MM.1S (cell line): ENCODE data around the gene SAA2.

ENCODE experiments used
- DNase-seq: peaks from one replicate; pipeline ENCODE4 v3.0.0-alpha.2; 2015
- H2AFZ ChIP-seq: fragments of 300-600 bp; sonication (generic); 2 replicates; pipeline ENCODE4 v1.6.0; 2016; ENCODE audit warnings: antibody characterized with exemption, low read length
- H3F3A ChIP-seq: fragments of 300-600 bp; sonication (generic); 2 replicates; pipeline ENCODE4 v1.6.1; 2016; ENCODE audit warnings: mild to moderate bottlenecking, antibody characterized with exemption, low read length, moderate library complexity, mixed read lengths; ENCODE audit not compliant: insufficient read depth
- H3K27ac ChIP-seq: fragments of 300-600 bp; sonication (generic); 2 replicates; pipeline ENCODE4 v1.5.1; 2016; ENCODE audit warnings: mild to moderate bottlenecking, low read length
- H3K27me3 ChIP-seq: fragments of 300-600 bp; sonication (generic); replicated peaks from 2 replicates; pipeline ENCODE4 v1.6.0; 2016; ENCODE audit warnings: low read length; ENCODE audit not compliant: insufficient read depth
- H3K36me3 ChIP-seq: fragments of 300-600 bp; sonication (generic); replicated peaks from 2 replicates; pipeline ENCODE4 v1.6.1; 2016; ENCODE audit warnings: mild to moderate bottlenecking, low read length, mixed read lengths; ENCODE audit not compliant: insufficient read depth
- H3K4me1 ChIP-seq: fragments of 300-600 bp; sonication (generic); 2 replicates; pipeline ENCODE4 v1.6.1; 2016; ENCODE audit warnings: low read length, mixed read lengths
- H3K4me2 ChIP-seq: fragments of 300-600 bp; sonication (generic); 2 replicates; pipeline ENCODE4 v1.6.0; 2016; ENCODE audit warnings: low read depth, low read length
- H3K4me3 ChIP-seq: fragments of 300-600 bp; sonication (generic); 2 replicates; pipeline ENCODE4 v1.5.1; 2016; ENCODE audit warnings: low read length, mixed read lengths
- H3K79me2 ChIP-seq: fragments of 300-600 bp; sonication (generic); 2 replicates; pipeline ENCODE4 v1.6.1; 2016; ENCODE audit warnings: mixed run types, low read length, mixed read lengths
- H3K9ac ChIP-seq: fragments of 300-600 bp; sonication (generic); 2 replicates; pipeline ENCODE4 v1.6.1; 2016; ENCODE audit warnings: low read length, mixed read lengths
- H3K9me2 ChIP-seq: fragments of 300-600 bp; sonication (generic); replicated peaks from 2 replicates; pipeline ENCODE4 v1.6.1; 2016; ENCODE audit warnings: mild to moderate bottlenecking, low read length, mixed read lengths; ENCODE audit not compliant: insufficient read depth
- H3K9me3 ChIP-seq: fragments of 300-600 bp; sonication (generic); replicated peaks from 2 replicates; pipeline ENCODE4 v1.6.1; 2016; ENCODE audit warnings: mild to moderate bottlenecking, low read length, mixed read lengths; ENCODE audit not compliant: insufficient read depth
- H4K20me1 ChIP-seq: fragments of 300-600 bp; sonication (generic); 2 replicates; pipeline ENCODE4 v1.6.1; 2016; ENCODE audit warnings: mild to moderate bottlenecking, low read length, moderate library complexity, mixed read lengths; ENCODE audit not compliant: insufficient read depth
- EZH2 ChIP-seq: fragments of 300-600 bp; sonication (generic); optimal IDR thresholded peaks from 2 replicates; pipeline ENCODE3; 2017; ENCODE audit warnings: low read depth, mild to moderate bottlenecking, antibody characterized with exemption, low read length, mixed read lengths
- EZH2phosphoT487 ChIP-seq: fragments of 300-600 bp; sonication (generic); IDR thresholded peaks from 2 replicates; pipeline ENCODE4 v1.6.1; 2018; ENCODE audit warnings: antibody characterized with exemption, low read length
- TF ChIP-seq, protein P1 (sequence below): fragments of 300-600 bp; sonication (generic); IDR thresholded peaks from 2 replicates; pipeline ENCODE4 v1.5.1; 2016; ENCODE audit warnings: antibody characterized with exemption, low read length, mixed read lengths

SAA2 gene

DNA sequence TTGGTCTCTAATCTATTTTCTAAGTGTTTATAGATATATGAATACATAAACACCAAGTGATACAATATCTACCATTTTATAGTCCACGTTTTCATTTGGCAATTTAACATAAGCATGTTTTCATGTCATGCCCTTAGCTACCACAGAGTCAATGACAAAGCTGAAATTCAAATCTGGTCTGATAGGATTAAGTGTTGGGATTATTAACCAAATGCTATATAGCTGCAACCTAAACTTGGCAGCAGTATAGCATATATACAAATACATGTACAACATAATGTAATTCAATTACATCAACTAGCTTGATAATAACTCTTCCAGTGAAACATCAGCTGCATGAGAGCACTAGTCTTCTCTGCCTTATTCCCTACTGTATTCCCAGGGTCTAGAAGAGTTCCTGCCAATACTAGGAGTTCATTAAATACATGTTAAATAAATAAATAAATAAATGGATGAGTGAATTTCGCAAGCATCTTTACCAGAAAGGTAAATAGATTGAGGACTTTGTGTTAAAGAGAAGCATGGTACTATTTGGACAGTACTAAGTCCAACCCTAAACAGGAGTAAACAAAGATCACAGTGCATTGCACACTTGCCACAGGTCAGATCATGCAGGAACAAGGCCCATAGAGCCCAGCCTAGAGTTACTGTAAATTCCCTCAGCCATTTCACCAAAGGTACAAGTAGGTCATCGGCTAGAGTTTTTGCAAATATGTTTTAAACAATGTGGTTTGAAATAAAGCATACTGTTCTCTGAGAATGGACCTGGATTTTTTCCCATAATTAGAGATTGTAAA is 24.7 kb downstream of the SAA2 start:
- H3F3A ChIP-seq = no peaks in the 10 kb centered on the region
- no peaks in the 10 kb centered on the region for H3K9me2 ChIP-seq
- no peak overlapping the region for H3K9ac ChIP-seq
- peaks cover 10% of the 10 kb centered on the region for H3K4me1 ChIP-seq
- H3K36me3 ChIP-seq = no peaks in the 10 kb centered on the region
- H3K9me3 ChIP-seq = no peaks in the 10 kb centered on the region
- no peak overlapping the region for H2AFZ ChIP-seq
- no peaks in the 10 kb centered on the region for H4K20me1 ChIP-seq
- no peaks in the 10 kb centered on the region for H3K27me3 ChIP-seq
- no peaks in the 10 kb centered on the region for H3K79me2 ChIP-seq
- H3K4me2 ChIP-seq = no peak overlapping the region
- no peak for DNase-seq
- no peak for TF ChIP-seq EZH2phosphoT487
- TF ChIP-seq, protein P1, sequence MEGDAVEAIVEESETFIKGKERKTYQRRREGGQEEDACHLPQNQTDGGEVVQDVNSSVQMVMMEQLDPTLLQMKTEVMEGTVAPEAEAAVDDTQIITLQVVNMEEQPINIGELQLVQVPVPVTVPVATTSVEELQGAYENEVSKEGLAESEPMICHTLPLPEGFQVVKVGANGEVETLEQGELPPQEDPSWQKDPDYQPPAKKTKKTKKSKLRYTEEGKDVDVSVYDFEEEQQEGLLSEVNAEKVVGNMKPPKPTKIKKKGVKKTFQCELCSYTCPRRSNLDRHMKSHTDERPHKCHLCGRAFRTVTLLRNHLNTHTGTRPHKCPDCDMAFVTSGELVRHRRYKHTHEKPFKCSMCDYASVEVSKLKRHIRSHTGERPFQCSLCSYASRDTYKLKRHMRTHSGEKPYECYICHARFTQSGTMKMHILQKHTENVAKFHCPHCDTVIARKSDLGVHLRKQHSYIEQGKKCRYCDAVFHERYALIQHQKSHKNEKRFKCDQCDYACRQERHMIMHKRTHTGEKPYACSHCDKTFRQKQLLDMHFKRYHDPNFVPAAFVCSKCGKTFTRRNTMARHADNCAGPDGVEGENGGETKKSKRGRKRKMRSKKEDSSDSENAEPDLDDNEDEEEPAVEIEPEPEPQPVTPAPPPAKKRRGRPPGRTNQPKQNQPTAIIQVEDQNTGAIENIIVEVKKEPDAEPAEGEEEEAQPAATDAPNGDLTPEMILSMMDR = no peak
- no peak for TF ChIP-seq EZH2
- no peak overlapping the region for H3K4me3 ChIP-seq
- H3K27ac ChIP-seq = no peak overlapping the region

DNA sequence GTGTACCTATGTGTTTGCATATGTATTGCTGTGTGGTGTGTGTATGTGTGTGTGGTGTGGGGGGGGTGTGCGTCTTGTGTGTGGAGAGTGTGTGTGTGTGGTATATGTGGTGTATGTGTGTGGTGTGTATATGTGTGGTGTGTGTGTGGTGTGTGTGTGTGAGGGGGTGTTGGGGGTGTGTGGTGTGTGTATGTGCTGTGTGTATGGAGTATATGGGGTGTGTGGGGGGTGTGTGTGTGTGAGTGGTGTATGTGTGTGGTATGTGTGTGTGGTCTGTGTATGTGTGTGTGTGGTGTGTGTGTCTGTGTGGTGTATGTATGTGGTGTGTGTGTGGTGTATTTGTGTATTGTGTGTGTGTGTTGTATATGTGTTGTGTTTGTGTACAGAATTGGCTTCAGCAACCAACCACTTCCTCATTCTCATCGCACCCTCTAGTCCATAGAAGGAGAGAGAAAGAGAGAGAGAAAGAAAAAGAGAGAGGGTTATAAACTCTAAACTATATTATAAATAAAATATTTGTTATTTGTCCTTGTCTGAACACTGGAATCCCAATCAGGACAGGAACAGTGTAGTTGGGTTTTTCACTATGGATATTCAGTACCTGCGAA is 25.6 kb downstream of the SAA2 start:
- TF ChIP-seq EZH2 (no peak), EZH2phosphoT487 (no peak)
- TF ChIP-seq, protein P1 = no peak
- H3K27ac ChIP-seq = no peak overlapping the region
- H2AFZ ChIP-seq = no peak overlapping the region
- no peaks in the 10 kb centered on the region for H3K79me2 ChIP-seq
- no peak overlapping the region for H3K4me2 ChIP-seq
- H3K4me3 ChIP-seq = no peak overlapping the region
- no peak for DNase-seq
- H3F3A ChIP-seq = no peaks in the 10 kb centered on the region
- H4K20me1 ChIP-seq = no peaks in the 10 kb centered on the region
- no peaks in the 10 kb centered on the region for H3K9me2 ChIP-seq
- H3K4me1 ChIP-seq = 0 out of 2 replicates have a peak, but pooled peaks cover 4% of the 10 kb centered on the region
- no peaks in the 10 kb centered on the region for H3K27me3 ChIP-seq
- H3K9ac ChIP-seq = no peak overlapping the region
- no peaks in the 10 kb centered on the region for H3K36me3 ChIP-seq
- H3K9me3 ChIP-seq = no peaks in the 10 kb centered on the region

DNA sequence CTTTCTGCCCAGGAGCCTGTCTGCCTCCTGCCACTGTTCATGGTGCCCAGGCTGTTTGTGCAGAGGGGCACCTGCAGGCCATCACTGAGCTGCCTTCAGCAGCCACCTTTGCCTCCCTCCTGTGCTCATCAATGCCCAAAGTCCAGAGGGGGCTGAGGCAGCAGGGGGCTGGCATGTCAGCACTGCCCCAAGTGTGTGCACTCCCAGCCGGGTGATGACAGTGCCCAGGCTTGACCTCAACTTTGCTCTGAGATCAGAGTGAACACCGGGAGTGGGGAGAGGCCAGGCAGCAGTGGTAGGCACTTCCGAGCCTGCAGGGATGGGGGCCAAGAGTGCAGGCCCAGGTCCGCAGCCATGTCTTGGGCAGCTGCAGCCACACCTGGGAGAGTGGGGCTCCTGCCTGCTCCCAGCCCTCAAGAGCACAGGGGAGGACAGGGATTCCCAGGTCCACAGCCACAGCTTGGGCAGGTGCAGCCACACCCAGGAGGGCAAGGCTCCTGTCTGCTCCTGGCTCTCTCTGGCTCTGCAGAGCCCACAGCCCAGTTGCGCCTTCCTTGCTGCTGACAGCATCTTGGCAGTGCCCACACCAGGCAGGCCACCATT is 27.1 kb downstream of the SAA2 start:
- Histone ChIP-seq H3K4me3 (no peak overlapping the region), H3K79me2 (no peaks in the 10 kb centered on the region), H3K27me3 (no peaks in the 10 kb centered on the region), H3K9ac (no peak overlapping the region), H3F3A (no peaks in the 10 kb centered on the region), H4K20me1 (no peaks in the 10 kb centered on the region), H3K9me2 (no peaks in the 10 kb centered on the region), H3K9me3 (no peaks in the 10 kb centered on the region), H3K4me1 (0 out of 2 replicates have a peak, but pooled peaks cover 4% of the 10 kb centered on the region), H3K36me3 (no peaks in the 10 kb centered on the region), H3K27ac (no peak overlapping the region), H2AFZ (no peak overlapping the region), H3K4me2 (no peak overlapping the region)
- TF ChIP-seq EZH2 = no peak
- TF ChIP-seq EZH2phosphoT487 = no peak
- TF ChIP-seq, protein P1 = no peak
- DNase-seq = no peak
